GM12864 (cell line): ENCODE data around the gene MAP1S.
A peak's percentile ranks its signal among the peaks of the same experiment; 100 is the strongest.

Experiments used
- DNase-seq: peaks from one replicate; pipeline ENCODE4 v3.0.0-alpha.2; 2011; ENCODE audit warnings: low read depth
- H3K4me3 ChIP-seq: 2 replicates; pipeline ENCODE4 v1.5.1; 2011; ENCODE audit warnings: mild to moderate bottlenecking, low read depth, low read length, control low read depth
- CTCF ChIP-seq: IDR thresholded peaks from 2 replicates; pipeline ENCODE4 v1.5.1; 2011; ENCODE audit warnings: low read depth, mild to moderate bottlenecking, moderate library complexity, low read length, control low read depth, inconsistent platforms; ENCODE audit errors: missing control alignments

Gene MAP1S

GRCh38 chr19:17725422-17726078, 6.3 kb downstream of the MAP1S start:
- TF ChIP-seq CTCF = peak; percentile 51
- H3K4me3 ChIP-seq = no peak overlapping the region
- no peak for DNase-seq

DNA sequence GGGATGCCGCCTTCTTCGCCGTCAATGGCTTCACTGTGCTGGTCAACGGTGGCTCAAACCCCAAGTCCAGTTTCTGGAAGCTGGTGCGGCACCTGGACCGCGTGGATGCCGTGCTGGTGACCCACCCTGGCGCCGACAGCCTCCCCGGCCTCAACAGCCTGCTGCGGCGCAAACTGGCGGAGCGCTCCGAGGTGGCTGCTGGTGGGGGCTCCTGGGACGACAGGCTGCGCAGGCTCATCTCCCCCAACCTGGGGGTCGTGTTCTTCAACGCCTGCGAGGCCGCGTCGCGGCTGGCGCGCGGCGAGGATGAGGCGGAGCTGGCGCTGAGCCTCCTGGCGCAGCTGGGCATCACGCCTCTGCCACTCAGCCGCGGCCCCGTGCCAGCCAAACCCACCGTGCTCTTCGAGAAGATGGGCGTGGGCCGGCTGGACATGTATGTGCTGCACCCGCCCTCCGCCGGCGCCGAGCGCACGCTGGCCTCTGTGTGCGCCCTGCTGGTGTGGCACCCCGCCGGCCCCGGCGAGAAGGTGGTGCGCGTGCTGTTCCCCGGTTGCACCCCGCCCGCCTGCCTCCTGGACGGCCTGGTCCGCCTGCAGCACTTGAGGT, 7.0 kb downstream of the MAP1S start:
- DNase-seq = no peak
- TF ChIP-seq CTCF = no peak
- no peak overlapping the region for H3K4me3 ChIP-seq

GRCh38 chr19:17726964-17727773, 7.9 kb downstream of the MAP1S start:
- no peak overlapping the region for H3K4me3 ChIP-seq
- DNase-seq = no peak
- no peak for TF ChIP-seq CTCF

DNA sequence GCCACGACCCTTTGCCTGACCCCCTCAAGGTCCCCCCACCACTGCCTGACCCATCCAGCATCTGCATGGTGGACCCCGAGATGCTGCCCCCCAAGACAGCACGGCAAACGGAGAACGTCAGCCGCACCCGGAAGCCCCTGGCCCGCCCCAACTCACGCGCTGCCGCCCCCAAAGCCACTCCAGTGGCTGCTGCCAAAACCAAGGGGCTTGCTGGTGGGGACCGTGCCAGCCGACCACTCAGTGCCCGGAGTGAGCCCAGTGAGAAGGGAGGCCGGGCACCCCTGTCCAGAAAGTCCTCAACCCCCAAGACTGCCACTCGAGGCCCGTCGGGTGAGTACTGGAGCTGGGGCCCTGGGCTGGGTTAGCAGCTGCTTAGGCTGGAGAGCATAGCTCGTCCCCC, 8.6 kb downstream of the MAP1S start:
- TF ChIP-seq CTCF = no peak
- no peak for DNase-seq
- H3K4me3 ChIP-seq = no peak overlapping the region

DNA sequence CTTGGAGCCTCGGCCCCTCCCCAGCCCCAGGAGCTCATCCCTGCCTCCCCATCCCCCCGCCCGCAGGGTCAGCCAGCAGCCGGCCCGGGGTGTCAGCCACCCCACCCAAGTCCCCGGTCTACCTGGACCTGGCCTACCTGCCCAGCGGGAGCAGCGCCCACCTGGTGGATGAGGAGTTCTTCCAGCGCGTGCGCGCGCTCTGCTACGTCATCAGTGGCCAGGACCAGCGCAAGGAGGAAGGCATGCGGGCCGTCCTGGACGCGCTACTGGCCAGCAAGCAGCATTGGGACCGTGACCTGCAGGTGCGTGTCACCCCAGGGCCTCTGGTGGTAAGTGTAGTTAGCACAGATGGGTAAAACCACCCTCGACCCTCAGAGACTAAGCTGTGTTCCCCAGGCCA, 13.8 kb downstream of the MAP1S start:
- TF ChIP-seq CTCF = no peak
- no peak overlapping the region for H3K4me3 ChIP-seq
- DNase-seq = no peak

GRCh38 chr19:17734146-17734545, 14.9 kb downstream of the MAP1S start:
- no peak for TF ChIP-seq CTCF
- no peak for DNase-seq
- no peak overlapping the region for H3K4me3 ChIP-seq

DNA sequence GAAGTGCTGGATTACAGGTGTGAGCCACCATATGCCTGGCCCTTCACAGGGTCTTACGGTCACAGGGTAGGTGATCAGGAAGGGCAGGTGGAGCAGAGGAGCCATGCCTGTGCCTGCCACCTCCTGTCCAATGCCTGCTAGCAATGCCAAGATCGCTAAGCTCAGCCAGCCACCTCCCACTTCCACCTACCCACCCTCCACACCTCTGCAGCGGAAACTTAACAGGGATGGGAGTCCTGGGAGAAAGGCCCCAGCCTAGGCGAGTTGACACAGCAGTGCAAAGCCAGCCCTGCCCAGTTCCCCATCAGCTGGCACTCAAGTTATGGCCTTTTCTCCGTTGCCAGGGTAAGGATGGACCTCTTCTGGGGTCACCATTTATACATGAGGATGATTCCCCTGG, 16.1 kb downstream of the MAP1S start:
- H3K4me3 ChIP-seq = no peak overlapping the region
- DNase-seq = no peak
- no peak for TF ChIP-seq CTCF
